HepG2 (cell line): ENCODE data around the gene CCDC97. TPM values are rescaled to one million over a fixed set of nuclear protein-coding genes. Genes with fewer than 3 reads are reported as not detected.

Experiments used
- ADNP ChIP-seq: sonication (generic); formaldehyde crosslinking; IDR thresholded peaks from 2 replicates; pipeline ENCODE4 v1.4.0; 2020; ENCODE audit warnings: missing genetic modification reagents
- BRCA1 ChIP-seq: sonication (generic); formaldehyde crosslinking; IDR thresholded peaks from 2 replicates; pipeline ENCODE4 v1.4.0; 2020; ENCODE audit warnings: missing genetic modification reagents
- BRD4 ChIP-seq: sonication (generic); formaldehyde crosslinking; IDR thresholded peaks from 2 replicates; pipeline ENCODE4 v1.4.0; 2020; ENCODE audit warnings: missing genetic modification reagents
- CCAR2 ChIP-seq: fragments of 200-400 bp; formaldehyde crosslinking; optimal IDR thresholded peaks from 2 replicates; pipeline ENCODE3; 2018; ENCODE audit warnings: low read depth, mild to moderate bottlenecking, low read length, moderate library complexity
- CCDC6 ChIP-seq: sonication (generic); formaldehyde crosslinking; IDR thresholded peaks from 2 replicates; pipeline ENCODE4 v1.8.1; 2022; ENCODE audit warnings: mild to moderate bottlenecking, missing genetic modification reagents, moderate library complexity
- CENPBD1 ChIP-seq: sonication (generic); formaldehyde crosslinking; IDR thresholded peaks from 2 replicates; pipeline ENCODE4 v1.8.0; 2022; ENCODE audit warnings: missing genetic modification reagents, low read depth, mild to moderate bottlenecking, borderline replicate concordance
- CSRNP1 ChIP-seq: sonication (generic); formaldehyde crosslinking; IDR thresholded peaks from 2 replicates; pipeline ENCODE4 v1.8.1; 2023; ENCODE audit warnings: mild to moderate bottlenecking, missing genetic modification reagents
- EZH2 ChIP-seq: conservative IDR thresholded peaks from 2 replicates; pipeline ENCODE4 v1.6.1; 2012; ENCODE audit warnings: mild to moderate bottlenecking, low read depth, low read length, moderate library complexity
- HES4 ChIP-seq: sonication (generic); formaldehyde crosslinking; IDR thresholded peaks from 2 replicates; pipeline ENCODE4 v1.9.0; 2021; ENCODE audit warnings: mild to moderate bottlenecking, missing genetic modification reagents, borderline replicate concordance
- HNRNPK ChIP-seq: fragments of 200-400 bp; formaldehyde crosslinking; IDR thresholded peaks from 2 replicates; pipeline ENCODE4 v1.6.1; 2018; ENCODE audit warnings: low read length, low read depth, moderate library complexity, mild to moderate bottlenecking; ENCODE audit not compliant: poor library complexity, severe bottlenecking
- HNRNPLL ChIP-seq: fragments of 200-400 bp; formaldehyde crosslinking; IDR thresholded peaks from 2 replicates; pipeline ENCODE4 v1.6.1; 2017; ENCODE audit warnings: mild to moderate bottlenecking, low read depth, low read length; ENCODE audit not compliant: poor library complexity, severe bottlenecking
- KAT2B ChIP-seq: fragments of 150-350 bp; IDR thresholded peaks from 2 replicates; pipeline ENCODE4 v1.6.1; 2014; ENCODE audit warnings: low read depth, low read length, borderline replicate concordance
- KDM1A ChIP-seq: IDR thresholded peaks from 2 replicates; pipeline ENCODE4 v1.6.1; 2016; ENCODE audit warnings: missing compliant biosample characterization
- MED8 ChIP-seq: sonication (generic); formaldehyde crosslinking; IDR thresholded peaks from 2 replicates; pipeline ENCODE4 v1.8.1; 2023; ENCODE audit warnings: mild to moderate bottlenecking, missing genetic modification reagents; ENCODE audit not compliant: insufficient replicate concordance
- MYC ChIP-seq: sonication (generic); formaldehyde crosslinking; IDR thresholded peaks from 2 replicates; pipeline ENCODE4 v1.9.0; 2021; ENCODE audit warnings: missing genetic modification reagents, borderline replicate concordance
- NFYC ChIP-seq: IDR thresholded peaks from 2 replicates; pipeline ENCODE4 v1.6.1; 2016; ENCODE audit warnings: missing genetic modification reagents, missing compliant biosample characterization
- POLR2AphosphoS5 ChIP-seq: IDR thresholded peaks from 2 replicates; pipeline ENCODE4 v1.6.1; 2012; ENCODE audit warnings: low read depth, low read length
- REL ChIP-seq: sonication (generic); formaldehyde crosslinking; conservative IDR thresholded peaks from 2 replicates; pipeline ENCODE4 v1.8.0; 2022; ENCODE audit warnings: mild to moderate bottlenecking, missing genetic modification reagents, moderate library complexity
- RFXAP ChIP-seq: sonication (generic); formaldehyde crosslinking; IDR thresholded peaks from 2 replicates; pipeline ENCODE4 v1.4.0; 2020; ENCODE audit warnings: missing genetic modification reagents, borderline replicate concordance
- STAG1 ChIP-seq: sonication (generic); formaldehyde crosslinking; IDR thresholded peaks from 2 replicates; pipeline ENCODE4 v1.4.0; 2020; ENCODE audit warnings: missing genetic modification reagents
- YEATS2 ChIP-seq: sonication (generic); formaldehyde crosslinking; IDR thresholded peaks from 2 replicates; pipeline ENCODE4 v1.4.0; 2020; ENCODE audit warnings: missing genetic modification reagents, borderline replicate concordance
- ZFP36 ChIP-seq: fragments of 150-350 bp; IDR thresholded peaks from 2 replicates; pipeline ENCODE4 v1.6.1; 2018; ENCODE audit warnings: borderline replicate concordance, low read length, low read depth; ENCODE audit not compliant: partially characterized antibody
- ZNF468 ChIP-seq: sonication (generic); formaldehyde crosslinking; IDR thresholded peaks from 2 replicates; pipeline ENCODE4 v1.8.0; 2022; ENCODE audit warnings: mild to moderate bottlenecking, moderate library complexity, missing genetic modification reagents
- ZNF597 ChIP-seq: sonication (generic); formaldehyde crosslinking; IDR thresholded peaks from 2 replicates; pipeline ENCODE4 v1.5.0; 2020; ENCODE audit warnings: missing genetic modification reagents
- polyA plus RNA-seq, 8 experiments: library from polyadenylated mRNA; depleted of rRNA in 3 of 8; stranded (reverse) in 7 of 8; unstranded in 1 of 8; fragments of >200 nt; fragmentation: Illumina TruSeq in 4 of 8; extraction: Trizol in 4 of 8; gene quantifications; 2 replicates each; pipeline versions ENCODE4 v1.2.1 to v1.2.3, GENCODE V29; 2011 to 2016; ENCODE audit warnings: low read depth in 4 of 8, missing spikeins in 1 of 8, mixed read lengths in 1 of 8; ENCODE audit not compliant: insufficient read depth in 1 of 8
- total RNA-seq, 5 experiments: library from RNA; depleted of rRNA; stranded (reverse); fragments of >200 nt; fragmentation: Illumina TruSeq; extraction: Trizol; gene quantifications; 2 replicates each; pipeline ENCODE4 v1.2.3, GENCODE V29; 2016; ENCODE audit warnings: low read depth in 1 of 5
- TF ChIP-seq, protein P1 (sequence below): IDR thresholded peaks from 2 replicates; pipeline ENCODE4 v1.6.1; 2012; ENCODE audit warnings: inconsistent platforms
- TF ChIP-seq, protein P2 (sequence below): sonication (generic); formaldehyde crosslinking; IDR thresholded peaks from 2 replicates; pipeline ENCODE4 v1.5.1; 2020; ENCODE audit warnings: missing genetic modification reagents, mild to moderate bottlenecking, borderline replicate concordance

Gene CCDC97
- total and polyA plus RNA-seq, 2 of the 13 experiments (the other 11 are each of a cell fraction or from before 2014, with no cell fraction given) = 6.2 to 7.3 TPM

- TF ChIP-seq CSRNP1 (CRISPR knock-in tag) (peak; percentile 24; the same call in 1 of the 2 replicates), BRD4 (CRISPR knock-in tag) (no peak), HES4 (CRISPR knock-in tag) (0 out of 2 replicates have a peak, but pooled peaks have one; percentile 26), ZNF597 (CRISPR knock-in tag) (no peak), ADNP (0 out of 2 replicates have a peak, but pooled peaks have one; percentile 45), MED8 (CRISPR knock-in tag) (no peak), YEATS2 (CRISPR knock-in tag) (peak; percentile 35; the same call in 1 of the 2 replicates), CENPBD1 (CRISPR knock-in tag) (no peak), NFYC (CRISPR knock-in tag) (0 out of 2 replicates have a peak, but pooled peaks have one; percentile 9), REL (CRISPR knock-in tag) (0 out of 2 replicates have a peak, but pooled peaks have one; percentile 87), MYC (CRISPR knock-in tag) (peak; percentile 84), HNRNPK (no peak), HNRNPLL (peak; percentile 46), ZNF468 (CRISPR knock-in tag) (no peak), POLR2AphosphoS5 (0 out of 2 replicates have a peak, but pooled peaks have one; percentile 25), KAT2B (no peak), BRCA1 (CRISPR knock-in tag) (no peak), CCAR2 (no peak), KDM1A (CRISPR knock-in tag) (no peak), CCDC6 (CRISPR knock-in tag) (peak; percentile 59; the same call in 1 of the 2 replicates), STAG1 (CRISPR knock-in tag) (no peak), EZH2 (no peak), RFXAP (CRISPR knock-in tag) (peak; percentile 56; the same call in 1 of the 2 replicates), ZFP36 (peak; percentile 89)
- TF ChIP-seq, protein P1, sequence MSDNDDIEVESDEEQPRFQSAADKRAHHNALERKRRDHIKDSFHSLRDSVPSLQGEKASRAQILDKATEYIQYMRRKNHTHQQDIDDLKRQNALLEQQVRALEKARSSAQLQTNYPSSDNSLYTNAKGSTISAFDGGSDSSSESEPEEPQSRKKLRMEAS = peak; percentile 47; the same call in 1 of the 2 replicates
- TF ChIP-seq, protein P2, sequence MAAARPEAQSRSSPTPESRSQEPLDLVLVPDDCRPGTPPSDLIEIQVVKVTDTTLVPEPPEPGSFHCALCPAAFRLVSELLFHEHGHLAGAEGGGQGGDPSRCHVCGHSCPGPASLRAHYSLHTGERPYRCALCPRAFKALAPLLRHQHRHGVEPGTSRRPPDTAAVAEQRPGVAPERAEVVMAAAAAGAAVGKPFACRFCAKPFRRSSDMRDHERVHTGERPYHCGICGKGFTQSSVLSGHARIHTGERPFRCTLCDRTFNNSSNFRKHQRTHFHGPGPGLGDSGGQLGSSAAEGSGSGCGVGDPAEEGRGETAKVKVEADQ (CRISPR knock-in tag) = no peak
Observed at GRCh38 chr19:41352609-41353465, 42.9 kb downstream of the CCDC97 start (continued).
